IMR-90 (cell line): ENCODE data around the gene KATNA1. TPM values are rescaled to one million over a fixed set of nuclear protein-coding genes. Genes with fewer than 3 reads are reported as not detected.

Experiments
- ATAC-seq: fragments of 200-7000 bp; cut with Tn5 transposase; 2 replicates; pipeline ENCODE4 v1.9.1; 2020; ENCODE audit warnings: low read depth, mild to moderate bottlenecking, moderate library complexity
- BruUV-seq: library from RNA; stranded (reverse); fragments of 400-500 nt; replicated peaks from 2 replicates; lab custom pipeline; 2021; lab: Mats Ljungman, UMichigan
- CTCF ChIA-PET: fragments of 300-600 bp; formaldehyde crosslinking; extraction: SDS; loops from one replicate; lab custom pipeline; 2021; ENCODE audit warnings: antibody characterized with exemption; lab: Yijun Ruan, JAX
- POLR2A ChIA-PET: fragments of 300-600 bp; sonication (Branson Sonifier 250); formaldehyde crosslinking; loops from one replicate; lab custom pipeline; 2022; ENCODE audit warnings: antibody characterized with exemption; ENCODE audit not compliant: unreplicated experiment; lab: Charles Lee
- DNase-seq: peaks from one replicate; pipeline ENCODE4 v3.0.0; 2013
- H2AFZ ChIP-seq: replicated peaks from 2 replicates; pipeline ENCODE3; 2013; ENCODE audit warnings: low read length, mild to moderate bottlenecking; ENCODE audit not compliant: poor library complexity
- H2AK5ac ChIP-seq: 2 replicates; pipeline ENCODE4 v1.6.1; 2013; ENCODE audit warnings: low read depth, low read length, inconsistent platforms
- H2AK9ac ChIP-seq: replicated peaks from 2 replicates; pipeline ENCODE3; 2013; ENCODE audit warnings: mild to moderate bottlenecking, low read depth, low read length, moderate library complexity; ENCODE audit not compliant: poor library complexity
- H2BK120ac ChIP-seq: 2 replicates; pipeline ENCODE4 v1.6.1; 2013; ENCODE audit warnings: low read depth, low read length, inconsistent platforms
- H2BK15ac ChIP-seq: 3 replicates; pipeline ENCODE4 v1.6.1; 2013; ENCODE audit warnings: low read depth, low read length, inconsistent platforms
- H2BK20ac ChIP-seq: 2 replicates; pipeline ENCODE4 v1.6.1; 2013; ENCODE audit warnings: low read depth, mild to moderate bottlenecking, inconsistent platforms, low read length, moderate library complexity
- H2BK5ac ChIP-seq: 2 replicates; pipeline ENCODE4 v1.6.1; 2013; ENCODE audit warnings: mild to moderate bottlenecking, low read depth, low read length, inconsistent platforms; ENCODE audit not compliant: poor library complexity, severe bottlenecking
- H3K14ac ChIP-seq: replicated peaks from 2 replicates; pipeline ENCODE4 v1.6.1; 2013; ENCODE audit warnings: low read depth, low read length, inconsistent platforms
- H3K18ac ChIP-seq: 2 replicates; pipeline ENCODE4 v1.6.1; 2013; ENCODE audit warnings: low read depth, low read length, control low read depth
- H3K23ac ChIP-seq: 2 replicates; pipeline ENCODE4 v1.6.1; 2013; ENCODE audit warnings: low read depth, low read length, inconsistent platforms
- H3K27ac ChIP-seq: 2 replicates; pipeline ENCODE4 v1.5.1; 2013; ENCODE audit warnings: mild to moderate bottlenecking, control low read depth, low read length; ENCODE audit not compliant: insufficient read depth
- H3K27me3 ChIP-seq: 2 replicates; pipeline ENCODE4 v1.6.1; 2013; ENCODE audit warnings: low read length; ENCODE audit not compliant: control insufficient read depth, insufficient read depth
- H3K36me3 ChIP-seq: 2 replicates; pipeline ENCODE4 v1.6.1; 2013; ENCODE audit warnings: low read length, mixed read lengths; ENCODE audit not compliant: control insufficient read depth, insufficient read depth
- H3K4ac ChIP-seq: 2 replicates; pipeline ENCODE4 v1.6.1; 2013; ENCODE audit warnings: low read depth, low read length, inconsistent platforms
- H3K4me1 ChIP-seq: 2 replicates; pipeline ENCODE4 v1.6.1; 2013; ENCODE audit warnings: low read length, mixed read lengths; ENCODE audit not compliant: control insufficient read depth, insufficient read depth
- H3K4me2 ChIP-seq: 2 replicates; pipeline ENCODE4 v1.6.1; 2013; ENCODE audit warnings: low read depth, mild to moderate bottlenecking, control low read depth, low read length, moderate library complexity
- H3K4me3 ChIP-seq: 2 replicates; pipeline ENCODE4 v1.5.1; 2013; ENCODE audit warnings: low read depth, mild to moderate bottlenecking, control low read depth, low read length, moderate library complexity; ENCODE audit not compliant: insufficient read depth
- H3K56ac ChIP-seq: 2 replicates; pipeline ENCODE4 v1.6.1; 2013; ENCODE audit warnings: low read length, inconsistent platforms; ENCODE audit not compliant: insufficient read depth; ENCODE audit errors: extremely low read depth
- H3K79me1 ChIP-seq, 2 experiments: 2 replicates each; pipeline ENCODE4 v1.6.1; 2013; ENCODE audit warnings: low read length in 2 of 2, inconsistent platforms in 1 of 2, low read depth in 1 of 2
- H3K9ac ChIP-seq: 2 replicates; pipeline ENCODE4 v1.6.1; 2013; ENCODE audit warnings: low read depth, low read length, control low read depth
- H3K9me1 ChIP-seq: 2 replicates; pipeline ENCODE4 v1.6.1; 2013; ENCODE audit warnings: low read length, inconsistent platforms; ENCODE audit not compliant: insufficient read depth
- H3K9me3 ChIP-seq: 2 replicates; pipeline ENCODE4 v1.6.1; 2013; ENCODE audit warnings: low read length; ENCODE audit not compliant: control insufficient read depth, insufficient read depth
- H4K20me1 ChIP-seq: 2 replicates; pipeline ENCODE4 v1.6.1; 2013; ENCODE audit warnings: low read length, inconsistent platforms; ENCODE audit not compliant: insufficient read depth
- H4K5ac ChIP-seq: 2 replicates; pipeline ENCODE4 v1.6.1; 2013; ENCODE audit warnings: mild to moderate bottlenecking, low read depth, low read length, control low read depth
- H4K8ac ChIP-seq, 2 experiments: 2 replicates each; pipeline ENCODE4 v1.6.1; 2013; ENCODE audit warnings: low read depth in 2 of 2, low read length in 2 of 2, control low read depth in 1 of 2, inconsistent platforms in 1 of 2
- H4K91ac ChIP-seq: 2 replicates; pipeline ENCODE4 v1.6.1; 2013; ENCODE audit warnings: low read depth, low read length, inconsistent platforms; ENCODE audit not compliant: insufficient read depth
- BHLHE40 ChIP-seq: fragments of 150-350 bp; IDR thresholded peaks from 2 replicates; pipeline ENCODE4 v1.6.1; 2016; ENCODE audit warnings: mild to moderate bottlenecking, low read depth, low read length
- CEBPB ChIP-seq: IDR thresholded peaks from 2 replicates; pipeline ENCODE4 v1.6.1; 2012; ENCODE audit warnings: low read depth, low read length, improper control_type of control experiment
- CHD1 ChIP-seq: IDR thresholded peaks from 2 replicates; pipeline ENCODE4 v1.6.1; 2012; ENCODE audit warnings: low read depth, low read length, improper control_type of control experiment
- FOS ChIP-seq: fragments of 150-350 bp; IDR thresholded peaks from 2 replicates; pipeline ENCODE4 v1.6.1; 2016; ENCODE audit warnings: low read depth, low read length
- MAFK ChIP-seq: IDR thresholded peaks from 2 replicates; pipeline ENCODE4 v1.6.1; 2012; ENCODE audit warnings: low read depth, low read length, improper control_type of control experiment
- MAZ ChIP-seq: IDR thresholded peaks from 2 replicates; pipeline ENCODE4 v1.6.1; 2012; ENCODE audit warnings: low read depth, mild to moderate bottlenecking, low read length, improper control_type of control experiment, moderate library complexity, borderline replicate concordance
- MXI1 ChIP-seq: IDR thresholded peaks from 2 replicates; pipeline ENCODE4 v1.6.1; 2012; ENCODE audit warnings: low read depth, mild to moderate bottlenecking, low read length, moderate library complexity, borderline replicate concordance
- NFE2L2 ChIP-seq: fragments of 150-350 bp; IDR thresholded peaks from 2 replicates; pipeline ENCODE4 v1.6.1; 2016; ENCODE audit warnings: low read depth, mild to moderate bottlenecking, low read length
- POLR2A ChIP-seq: IDR thresholded peaks from 2 replicates; pipeline ENCODE4 v1.6.1; 2012; ENCODE audit warnings: mild to moderate bottlenecking, low read depth, low read length
- RAD21 ChIP-seq: IDR thresholded peaks from 2 replicates; pipeline ENCODE4 v1.6.1; 2012; ENCODE audit warnings: low read length, improper control_type of control experiment
- RCOR1 ChIP-seq: IDR thresholded peaks from 2 replicates; pipeline ENCODE4 v1.6.1; 2012; ENCODE audit warnings: mild to moderate bottlenecking, low read length, improper control_type of control experiment; ENCODE audit not compliant: insufficient replicate concordance
- RFX5 ChIP-seq: IDR thresholded peaks from 2 replicates; pipeline ENCODE4 v1.8.0; 2012; ENCODE audit warnings: low read depth, mild to moderate bottlenecking, low read length, moderate library complexity
- SMC3 ChIP-seq: fragments of 150-350 bp; IDR thresholded peaks from 2 replicates; pipeline ENCODE4 v1.6.1; 2016; ENCODE audit warnings: low read depth, mild to moderate bottlenecking, antibody characterized with exemption, low read length, moderate library complexity
- WGBS, 2 experiments: methylation state at CpG; one replicate each; pipeline versions ENCODE4 v1.1.5 to v1.1.7; 2013; ENCODE audit warnings: missing lambda C conversion rate in 2 of 2; ENCODE audit not compliant: insufficient read length in 1 of 2; ENCODE audit errors: extremely low coverage in 2 of 2; 5-methylcytosine and 5-hydroxymethylcytosine counted together
- dilution Hi-C: fragments of 300-500 bp; cut with HindIII; formaldehyde crosslinking; loops from one replicate; pipeline ENCODE4 v1.14.3; 2018; ENCODE audit warnings: low sequenced_read_pairs; ENCODE audit not compliant: unreplicated experiment
- in situ Hi-C: fragments of 300-500 bp; cut with MboI; formaldehyde crosslinking; loops from 3 replicates; pipeline ENCODE4 v1.14.3; 2019; ENCODE audit warnings: low sequenced_read_pairs, inconsistent platforms, mixed read lengths
- intact Hi-C: fragments of 100-400 bp; cut with micrococcal nuclease; formaldehyde crosslinking; loops from 2 replicates; pipeline ENCODE4 v1.10.0; 2022
- polyA plus RNA-seq, 3 experiments: library from polyadenylated mRNA; depleted of rRNA; stranded (reverse); fragments of >200 nt; gene quantifications; 2 replicates each; pipeline ENCODE4 v1.2.3, GENCODE V29; 2012; ENCODE audit warnings: low replicate concordance in 1 of 3
- total RNA-seq: library from RNA; depleted of rRNA; stranded (reverse); fragments of >200 nt; gene quantifications from 2 replicates; pipeline ENCODE4 v1.2.3, GENCODE V29; 2012
- TF ChIP-seq, protein P1 (sequence below): fragments of 150-350 bp; IDR thresholded peaks from 2 replicates; pipeline ENCODE4 v1.6.1; 2017; ENCODE audit warnings: mild to moderate bottlenecking, antibody characterized with exemption, low read length, low read depth
- TF ChIP-seq, protein P2 (sequence below): conservative IDR thresholded peaks from 2 replicates; pipeline ENCODE4 v1.5.1; 2012; ENCODE audit warnings: mild to moderate bottlenecking, low read depth, low read length, improper control_type of control experiment
- TF ChIP-seq, protein P3 (sequence below): fragments of 150-350 bp; IDR thresholded peaks from 2 replicates; pipeline ENCODE4 v1.6.1; 2016; ENCODE audit warnings: low read depth, mild to moderate bottlenecking, low read length, moderate library complexity, borderline replicate concordance

The KATNA1 gene
- total and polyA plus RNA-seq, 2 of the 4 experiments (the other 2 are of a cell fraction) = 15.3 to 24.6 TPM

DNA sequence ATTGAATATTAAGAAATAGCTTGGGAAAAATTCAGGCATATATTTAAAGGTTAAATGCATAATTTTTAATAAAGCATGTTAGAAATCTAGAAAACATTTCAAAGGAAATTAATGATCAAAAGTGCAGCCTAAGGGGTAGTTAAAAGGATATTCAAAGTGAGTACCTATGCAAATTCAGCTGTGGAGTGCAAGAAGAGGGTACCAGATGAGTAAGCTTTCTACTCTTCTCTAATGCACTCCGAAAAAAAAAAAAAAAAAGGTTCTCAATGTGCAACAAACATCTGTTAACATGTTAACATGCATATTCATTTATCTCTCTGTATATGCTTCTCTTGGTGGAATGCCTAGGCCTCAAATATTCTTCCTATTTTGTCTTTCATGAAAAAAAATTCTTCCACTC lies 32.0 kb upstream of the KATNA1 start:
- H3K9me3 ChIP-seq = no peaks in the 10 kb centered on the region
- ChIA-PET CTCF (no interaction called here), POLR2A (no interaction called here)
- H3K4me3 ChIP-seq = no peak overlapping the region
- peaks cover 29% of the 10 kb centered on the region for H3K36me3 ChIP-seq
- peaks cover 13% of the 10 kb centered on the region; the same call in 1 of the 2 replicates for H4K20me1 ChIP-seq
- no peak overlapping the region for H4K8ac ChIP-seq
- peaks cover 18 to 37% of the 10 kb centered on the region in 2 experiments for H3K79me1 ChIP-seq
- H2BK20ac ChIP-seq = no peak overlapping the region
- no peak overlapping the region for H3K4ac ChIP-seq
- no CpG with 5 or more reads among the region's 1 CpG for WGBS, 2 experiments
- no peak overlapping the region for H3K4me2 ChIP-seq
- H2AK5ac ChIP-seq = no peak overlapping the region
- H3K4me1 ChIP-seq = no peaks in the 10 kb centered on the region
- H2BK120ac ChIP-seq = no peak overlapping the region
- no peak overlapping the region for H2AK9ac ChIP-seq
- H2BK5ac ChIP-seq = no peak overlapping the region
- no peak overlapping the region for H4K91ac ChIP-seq
- dilution Hi-C loops (no loop called here), intact Hi-C loops (no loop called here), in situ Hi-C loops (no loop called here)
- H3K27me3 ChIP-seq = no peaks in the 10 kb centered on the region
- no peak overlapping the region for H3K14ac ChIP-seq
- no peak overlapping the region for H3K27ac ChIP-seq
- no TSS peak for BruUV-seq
- H3K9ac ChIP-seq = no peak overlapping the region
- no peak overlapping the region for H3K23ac ChIP-seq
- DNase-seq (no peak), ATAC-seq (no peak)
- no peak overlapping the region for H3K56ac ChIP-seq
- TF ChIP-seq BHLHE40 = no peak
- TF ChIP-seq RAD21 = no peak
- no peak for TF ChIP-seq CEBPB
- TF ChIP-seq, protein P1, sequence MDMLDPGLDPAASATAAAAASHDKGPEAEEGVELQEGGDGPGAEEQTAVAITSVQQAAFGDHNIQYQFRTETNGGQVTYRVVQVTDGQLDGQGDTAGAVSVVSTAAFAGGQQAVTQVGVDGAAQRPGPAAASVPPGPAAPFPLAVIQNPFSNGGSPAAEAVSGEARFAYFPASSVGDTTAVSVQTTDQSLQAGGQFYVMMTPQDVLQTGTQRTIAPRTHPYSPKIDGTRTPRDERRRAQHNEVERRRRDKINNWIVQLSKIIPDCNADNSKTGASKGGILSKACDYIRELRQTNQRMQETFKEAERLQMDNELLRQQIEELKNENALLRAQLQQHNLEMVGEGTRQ = no peak
- TF ChIP-seq MXI1 = no peak
- no peak for TF ChIP-seq NFE2L2
- no peak for TF ChIP-seq SMC3
- TF ChIP-seq RCOR1 = no peak
- TF ChIP-seq, protein P2, sequence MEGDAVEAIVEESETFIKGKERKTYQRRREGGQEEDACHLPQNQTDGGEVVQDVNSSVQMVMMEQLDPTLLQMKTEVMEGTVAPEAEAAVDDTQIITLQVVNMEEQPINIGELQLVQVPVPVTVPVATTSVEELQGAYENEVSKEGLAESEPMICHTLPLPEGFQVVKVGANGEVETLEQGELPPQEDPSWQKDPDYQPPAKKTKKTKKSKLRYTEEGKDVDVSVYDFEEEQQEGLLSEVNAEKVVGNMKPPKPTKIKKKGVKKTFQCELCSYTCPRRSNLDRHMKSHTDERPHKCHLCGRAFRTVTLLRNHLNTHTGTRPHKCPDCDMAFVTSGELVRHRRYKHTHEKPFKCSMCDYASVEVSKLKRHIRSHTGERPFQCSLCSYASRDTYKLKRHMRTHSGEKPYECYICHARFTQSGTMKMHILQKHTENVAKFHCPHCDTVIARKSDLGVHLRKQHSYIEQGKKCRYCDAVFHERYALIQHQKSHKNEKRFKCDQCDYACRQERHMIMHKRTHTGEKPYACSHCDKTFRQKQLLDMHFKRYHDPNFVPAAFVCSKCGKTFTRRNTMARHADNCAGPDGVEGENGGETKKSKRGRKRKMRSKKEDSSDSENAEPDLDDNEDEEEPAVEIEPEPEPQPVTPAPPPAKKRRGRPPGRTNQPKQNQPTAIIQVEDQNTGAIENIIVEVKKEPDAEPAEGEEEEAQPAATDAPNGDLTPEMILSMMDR = no peak
- TF ChIP-seq CHD1 = no peak
- no peak for TF ChIP-seq RFX5
- TF ChIP-seq MAFK = no peak
- no peak for TF ChIP-seq POLR2A
- TF ChIP-seq, protein P3, sequence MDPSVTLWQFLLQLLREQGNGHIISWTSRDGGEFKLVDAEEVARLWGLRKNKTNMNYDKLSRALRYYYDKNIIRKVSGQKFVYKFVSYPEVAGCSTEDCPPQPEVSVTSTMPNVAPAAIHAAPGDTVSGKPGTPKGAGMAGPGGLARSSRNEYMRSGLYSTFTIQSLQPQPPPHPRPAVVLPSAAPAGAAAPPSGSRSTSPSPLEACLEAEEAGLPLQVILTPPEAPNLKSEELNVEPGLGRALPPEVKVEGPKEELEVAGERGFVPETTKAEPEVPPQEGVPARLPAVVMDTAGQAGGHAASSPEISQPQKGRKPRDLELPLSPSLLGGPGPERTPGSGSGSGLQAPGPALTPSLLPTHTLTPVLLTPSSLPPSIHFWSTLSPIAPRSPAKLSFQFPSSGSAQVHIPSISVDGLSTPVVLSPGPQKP = no peak
- TF ChIP-seq MAZ = no peak
- no peak for TF ChIP-seq FOS
- H3K18ac ChIP-seq = no peak overlapping the region
- peaks cover 4% of the 10 kb centered on the region for H3K9me1 ChIP-seq
- no peak overlapping the region for H4K5ac ChIP-seq
- H2BK15ac ChIP-seq = no peak overlapping the region
- no peak overlapping the region for H2AFZ ChIP-seq
